ENCODE measurements around the gene ABCC6.

GRCh38 chr16:16145286-16145685 lies 78.0 kb downstream of the ABCC6 start:
- TF ChIP-seq POLR2A (IDR thresholded peaks at IDR 0.05; ENCODE audit: low read depth, low read length) (no peak), EZH2 (IDR thresholded peaks at IDR 0.05; ENCODE audit: borderline replicate concordance, low read depth, low read length, severe bottlenecking) (no peak), POLR2AphosphoS5 (IDR thresholded peaks at IDR 0.05; ENCODE audit: insufficient read depth, low read depth, low read length) (no peak), MYC (IDR thresholded peaks at IDR 0.05; ENCODE audit: low read depth, low read length) (no peak), FOS (IDR thresholded peaks at IDR 0.05; ENCODE audit: borderline replicate concordance, insufficient read depth, low read length) (no peak), JUN (IDR thresholded peaks at IDR 0.05; ENCODE audit: borderline replicate concordance, insufficient read depth, insufficient read length, low read depth) (no peak), GATA2 (IDR thresholded peaks at IDR 0.05; ENCODE audit: insufficient read depth, insufficient read length, low read depth, low read length) (no peak)
- TF ChIP-seq, protein P1, sequence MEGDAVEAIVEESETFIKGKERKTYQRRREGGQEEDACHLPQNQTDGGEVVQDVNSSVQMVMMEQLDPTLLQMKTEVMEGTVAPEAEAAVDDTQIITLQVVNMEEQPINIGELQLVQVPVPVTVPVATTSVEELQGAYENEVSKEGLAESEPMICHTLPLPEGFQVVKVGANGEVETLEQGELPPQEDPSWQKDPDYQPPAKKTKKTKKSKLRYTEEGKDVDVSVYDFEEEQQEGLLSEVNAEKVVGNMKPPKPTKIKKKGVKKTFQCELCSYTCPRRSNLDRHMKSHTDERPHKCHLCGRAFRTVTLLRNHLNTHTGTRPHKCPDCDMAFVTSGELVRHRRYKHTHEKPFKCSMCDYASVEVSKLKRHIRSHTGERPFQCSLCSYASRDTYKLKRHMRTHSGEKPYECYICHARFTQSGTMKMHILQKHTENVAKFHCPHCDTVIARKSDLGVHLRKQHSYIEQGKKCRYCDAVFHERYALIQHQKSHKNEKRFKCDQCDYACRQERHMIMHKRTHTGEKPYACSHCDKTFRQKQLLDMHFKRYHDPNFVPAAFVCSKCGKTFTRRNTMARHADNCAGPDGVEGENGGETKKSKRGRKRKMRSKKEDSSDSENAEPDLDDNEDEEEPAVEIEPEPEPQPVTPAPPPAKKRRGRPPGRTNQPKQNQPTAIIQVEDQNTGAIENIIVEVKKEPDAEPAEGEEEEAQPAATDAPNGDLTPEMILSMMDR (IDR thresholded peaks at IDR 0.05; ENCODE audit: extremely low read depth in 1 of 2, insufficient read depth in 1 of 2, low read depth in 1 of 2, low read length in 2 of 2) = no peak
- TF ChIP-seq, protein P2, sequence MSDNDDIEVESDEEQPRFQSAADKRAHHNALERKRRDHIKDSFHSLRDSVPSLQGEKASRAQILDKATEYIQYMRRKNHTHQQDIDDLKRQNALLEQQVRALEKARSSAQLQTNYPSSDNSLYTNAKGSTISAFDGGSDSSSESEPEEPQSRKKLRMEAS (IDR thresholded peaks at IDR 0.05; ENCODE audit: insufficient read depth, insufficient read length) = no peak

Measured in endothelial cell of umbilical vein (primary cell).